ENCODE data around the gene ANGPTL8.

Gene ANGPTL8

DNA sequence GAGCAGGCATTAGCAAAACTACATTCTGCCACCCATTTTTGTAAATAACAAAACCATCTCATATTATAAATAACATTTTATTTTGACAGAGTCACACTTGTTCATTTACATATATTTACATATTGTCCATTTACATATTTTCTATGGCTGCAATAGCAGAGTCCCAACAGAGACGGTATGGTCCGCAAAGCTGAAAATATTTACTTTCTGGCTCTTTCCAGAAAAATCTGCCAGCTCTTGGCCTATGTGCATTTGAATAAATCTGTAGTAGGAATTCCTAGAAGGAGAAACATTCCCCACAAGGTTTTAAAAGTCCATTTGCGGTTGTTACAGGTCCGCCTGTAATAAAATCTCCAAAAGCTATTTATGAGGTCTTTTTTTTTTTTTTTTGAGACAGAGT is 50.8 kb downstream of the ANGPTL8 start:
- TF ChIP-seq, protein P1, sequence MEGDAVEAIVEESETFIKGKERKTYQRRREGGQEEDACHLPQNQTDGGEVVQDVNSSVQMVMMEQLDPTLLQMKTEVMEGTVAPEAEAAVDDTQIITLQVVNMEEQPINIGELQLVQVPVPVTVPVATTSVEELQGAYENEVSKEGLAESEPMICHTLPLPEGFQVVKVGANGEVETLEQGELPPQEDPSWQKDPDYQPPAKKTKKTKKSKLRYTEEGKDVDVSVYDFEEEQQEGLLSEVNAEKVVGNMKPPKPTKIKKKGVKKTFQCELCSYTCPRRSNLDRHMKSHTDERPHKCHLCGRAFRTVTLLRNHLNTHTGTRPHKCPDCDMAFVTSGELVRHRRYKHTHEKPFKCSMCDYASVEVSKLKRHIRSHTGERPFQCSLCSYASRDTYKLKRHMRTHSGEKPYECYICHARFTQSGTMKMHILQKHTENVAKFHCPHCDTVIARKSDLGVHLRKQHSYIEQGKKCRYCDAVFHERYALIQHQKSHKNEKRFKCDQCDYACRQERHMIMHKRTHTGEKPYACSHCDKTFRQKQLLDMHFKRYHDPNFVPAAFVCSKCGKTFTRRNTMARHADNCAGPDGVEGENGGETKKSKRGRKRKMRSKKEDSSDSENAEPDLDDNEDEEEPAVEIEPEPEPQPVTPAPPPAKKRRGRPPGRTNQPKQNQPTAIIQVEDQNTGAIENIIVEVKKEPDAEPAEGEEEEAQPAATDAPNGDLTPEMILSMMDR (conservative IDR thresholded peaks at IDR 0.05): no peak
- H3K27ac ChIP-seq: no peak overlapping the region

DNA sequence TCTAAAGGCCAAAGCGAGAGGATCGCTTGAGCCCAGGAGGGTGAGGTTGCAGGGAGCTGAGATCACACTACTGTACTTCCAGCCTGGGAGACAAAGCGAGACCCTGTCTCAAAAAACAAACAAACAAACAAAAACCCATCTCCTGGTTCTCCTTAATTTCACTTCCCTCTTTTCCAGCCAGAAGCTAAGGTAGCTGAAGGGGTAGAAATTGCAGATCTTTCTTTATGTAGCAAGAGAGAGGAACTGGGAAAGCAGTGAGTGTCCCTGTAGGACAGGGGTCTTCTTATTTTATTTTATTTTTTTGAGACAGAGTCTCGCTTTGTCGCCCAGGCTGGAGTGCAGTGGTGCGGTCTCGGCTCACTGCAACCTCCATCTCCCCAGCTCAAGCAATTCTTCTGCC is 52.0 kb downstream of the ANGPTL8 start:
- TF ChIP-seq, protein P1 (conservative IDR thresholded peaks at IDR 0.05): no peak

More for the DNA sequence above, 52.0 kb downstream of the ANGPTL8 start:
- no peak overlapping the region for H3K27ac ChIP-seq
